Fibroblast of the aortic adventitia (primary cell): ENCODE data around the gene CDH13. TPM values are rescaled to one million over a fixed set of nuclear protein-coding genes. Genes with fewer than 3 reads are reported as not detected.
A peak's percentile ranks its signal among the peaks of the same experiment; 100 is the strongest.

Source experiments
- DNase-seq: peaks from one replicate; pipeline ENCODE4 v3.0.0-alpha.2; 2010; ENCODE audit warnings: low read depth
- H3K4me3 ChIP-seq: 2 replicates; pipeline ENCODE4 v1.5.1; 2011; ENCODE audit warnings: low read depth, mild to moderate bottlenecking, control low read depth, low read length, moderate library complexity
- total RNA-seq: library from RNA; depleted of rRNA; stranded (reverse); fragments of >200 nt; gene quantifications from 2 replicates; pipeline ENCODE4 v1.2.3, GENCODE V29; 2012; ENCODE audit warnings: low replicate concordance
- TF ChIP-seq, protein P1 (sequence below): IDR thresholded peaks from 2 replicates; pipeline ENCODE4 v1.5.1; 2011; ENCODE audit warnings: mild to moderate bottlenecking, low read length, control low read depth, inconsistent platforms; ENCODE audit not compliant: insufficient read depth

CDH13 gene
- total RNA-seq, 1 donor, result 55.7 TPM

DNA sequence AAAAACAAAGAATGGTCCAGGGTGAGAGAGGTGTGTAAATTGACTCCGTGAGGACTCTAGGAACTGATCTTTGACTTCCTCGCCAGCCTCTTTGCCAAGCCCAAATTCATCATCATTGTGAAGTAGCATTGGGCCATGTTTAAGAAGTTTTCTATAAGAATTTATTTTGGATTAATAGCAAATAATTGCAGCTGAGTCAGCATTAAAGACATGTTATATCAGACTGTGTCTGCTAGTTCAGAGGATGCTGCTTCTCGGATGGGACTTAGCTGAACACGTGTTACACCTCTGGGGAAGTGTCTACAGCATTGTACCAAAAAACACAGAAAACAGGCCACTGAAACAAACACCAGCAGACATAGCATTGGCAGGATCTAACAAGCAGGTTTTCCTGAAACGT, 366.6 kb downstream of the CDH13 start:
- TF ChIP-seq, protein P1, sequence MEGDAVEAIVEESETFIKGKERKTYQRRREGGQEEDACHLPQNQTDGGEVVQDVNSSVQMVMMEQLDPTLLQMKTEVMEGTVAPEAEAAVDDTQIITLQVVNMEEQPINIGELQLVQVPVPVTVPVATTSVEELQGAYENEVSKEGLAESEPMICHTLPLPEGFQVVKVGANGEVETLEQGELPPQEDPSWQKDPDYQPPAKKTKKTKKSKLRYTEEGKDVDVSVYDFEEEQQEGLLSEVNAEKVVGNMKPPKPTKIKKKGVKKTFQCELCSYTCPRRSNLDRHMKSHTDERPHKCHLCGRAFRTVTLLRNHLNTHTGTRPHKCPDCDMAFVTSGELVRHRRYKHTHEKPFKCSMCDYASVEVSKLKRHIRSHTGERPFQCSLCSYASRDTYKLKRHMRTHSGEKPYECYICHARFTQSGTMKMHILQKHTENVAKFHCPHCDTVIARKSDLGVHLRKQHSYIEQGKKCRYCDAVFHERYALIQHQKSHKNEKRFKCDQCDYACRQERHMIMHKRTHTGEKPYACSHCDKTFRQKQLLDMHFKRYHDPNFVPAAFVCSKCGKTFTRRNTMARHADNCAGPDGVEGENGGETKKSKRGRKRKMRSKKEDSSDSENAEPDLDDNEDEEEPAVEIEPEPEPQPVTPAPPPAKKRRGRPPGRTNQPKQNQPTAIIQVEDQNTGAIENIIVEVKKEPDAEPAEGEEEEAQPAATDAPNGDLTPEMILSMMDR, result no peak

DNA sequence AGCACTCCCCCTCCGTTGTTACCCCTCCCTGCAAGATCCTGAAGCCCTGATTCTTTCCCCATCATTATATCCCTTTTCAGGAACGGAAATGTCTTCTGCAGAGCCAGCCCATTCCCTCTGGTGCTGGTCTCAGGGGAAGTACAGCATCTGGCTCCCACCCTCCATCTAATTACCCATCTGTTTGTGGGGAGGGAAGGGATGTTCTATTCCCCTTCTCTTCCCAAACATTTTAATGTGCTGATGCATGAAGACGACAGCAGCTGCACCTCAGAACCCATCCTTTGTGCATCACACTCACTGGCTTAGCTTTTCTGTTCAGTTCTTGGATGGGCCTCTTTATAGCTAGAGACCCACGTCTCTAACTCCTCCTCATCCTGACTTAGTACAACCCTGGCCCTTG, 367.2 kb downstream of the CDH13 start:
- no peak for DNase-seq
- no peak overlapping the region for H3K4me3 ChIP-seq
- TF ChIP-seq, protein P1, result no peak

More for the DNA sequence above, 366.6 kb downstream of the CDH13 start:
- no peak overlapping the region for H3K4me3 ChIP-seq
- DNase-seq, result no peak

DNA sequence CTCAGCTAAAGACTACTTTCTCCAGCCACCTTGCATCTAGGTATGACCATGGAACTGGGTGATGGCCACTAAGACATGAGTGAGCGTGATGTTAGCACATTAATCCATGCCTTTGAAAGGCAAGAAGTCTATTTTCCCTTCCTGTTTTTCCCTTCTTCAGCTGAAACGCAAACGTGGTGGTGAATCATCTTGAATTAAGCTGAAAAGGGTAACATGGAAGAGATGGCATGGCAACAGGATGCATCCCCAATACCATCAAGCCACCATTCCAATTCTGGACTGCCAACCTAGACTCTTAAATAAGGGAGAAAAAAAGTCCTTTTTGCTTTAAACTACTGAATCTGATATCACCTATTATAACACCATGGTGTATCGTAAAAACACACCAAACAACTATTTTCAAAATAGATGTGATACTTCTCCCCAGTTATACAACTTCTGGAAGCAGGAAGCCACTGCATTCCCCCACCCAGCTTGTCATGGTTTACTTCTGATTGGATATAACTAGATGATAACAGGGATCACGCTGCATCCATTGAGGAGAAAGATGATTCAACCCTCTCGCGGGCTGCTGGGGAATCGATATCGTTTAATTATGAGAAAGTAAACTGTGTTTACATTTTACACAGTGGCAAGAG, 368.6 kb downstream of the CDH13 start:
- DNase-seq, result no peak
- TF ChIP-seq, protein P1, result no peak
- no peak overlapping the region for H3K4me3 ChIP-seq

DNA sequence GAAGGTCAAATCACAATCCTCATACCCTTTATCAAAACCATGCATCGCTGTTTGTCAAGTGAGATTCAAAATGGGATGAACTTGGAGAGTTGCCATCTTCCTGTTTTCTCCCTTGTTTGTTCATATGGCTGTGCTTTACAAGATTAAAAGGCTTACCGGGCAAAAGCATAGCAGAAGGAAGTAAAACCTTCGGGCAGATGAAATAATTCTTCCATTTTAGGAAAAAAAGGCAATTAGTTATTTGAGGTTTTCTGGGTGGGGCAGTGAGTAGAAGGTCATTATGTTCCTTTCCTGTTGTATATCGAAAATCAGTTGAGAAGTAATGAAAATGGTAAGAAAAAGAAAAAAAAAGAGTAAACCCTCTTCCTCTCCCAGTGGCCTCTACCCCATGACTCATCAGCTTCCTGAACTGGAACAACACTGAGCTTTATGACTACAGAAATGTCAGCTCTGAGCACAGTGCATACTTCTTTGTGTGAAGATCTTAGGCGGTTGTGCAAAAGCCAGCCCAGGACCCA, 369.2 kb downstream of the CDH13 start:
- H3K4me3 ChIP-seq, result no peak overlapping the region
- peak; percentile 83 for DNase-seq
- TF ChIP-seq, protein P1, result no peak

DNA sequence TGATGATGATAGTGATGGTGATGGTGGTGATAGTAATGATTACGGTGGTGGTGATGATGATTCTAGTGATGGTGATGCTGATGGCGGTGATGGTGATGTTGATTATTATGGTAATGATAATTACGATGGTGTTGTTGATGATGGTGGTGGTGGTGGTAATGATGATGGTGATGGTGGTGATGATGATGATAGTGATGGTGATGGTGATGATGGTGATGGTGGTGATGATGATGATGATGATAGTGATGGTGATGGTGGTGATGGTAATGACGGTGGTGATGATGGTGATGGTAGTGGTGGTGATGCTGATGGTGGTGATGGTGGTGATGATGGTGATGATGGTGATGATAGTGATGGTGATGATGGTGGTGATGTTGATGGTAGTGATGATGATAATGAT, 370.0 kb downstream of the CDH13 start:
- no peak overlapping the region for H3K4me3 ChIP-seq
- TF ChIP-seq, protein P1, result no peak
- no peak for DNase-seq

DNA sequence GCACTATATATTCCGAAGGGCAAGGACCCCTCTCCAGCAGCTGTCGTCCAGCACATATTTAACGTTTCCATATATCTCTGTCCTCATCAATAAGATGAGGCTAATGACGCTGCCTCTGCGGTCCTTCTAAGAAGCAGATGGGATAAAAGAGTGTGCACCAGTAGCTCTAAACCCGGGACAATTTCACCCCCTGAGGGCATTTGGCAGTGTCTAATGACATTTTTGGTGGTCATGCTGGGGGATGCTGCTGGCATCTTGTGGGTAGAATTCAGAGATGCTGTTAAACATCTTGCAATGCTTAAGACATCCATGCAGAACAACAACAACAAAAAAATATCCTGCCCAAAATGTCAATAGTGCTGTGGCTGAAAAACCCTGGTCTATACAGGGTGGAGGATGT, 372.9 kb downstream of the CDH13 start:
- DNase-seq, result no peak
- TF ChIP-seq, protein P1, result no peak
- H3K4me3 ChIP-seq, result no peak overlapping the region
